Fibroblast of pulmonary artery (primary cell): Measurements from ENCODE around the gene GJB4.
A peak's percentile ranks its signal among the peaks of the same experiment; 100 is the strongest.
"Not testable (repeated sequence)": the region's sequence is repeated elsewhere in the genome, so short reads cannot be mapped to it uniquely, and the experiment has no call there.

ENCODE experiments used
- DNase-seq: peaks from one replicate; pipeline ENCODE4 v3.0.0-alpha.2; 2010; ENCODE audit warnings: low read depth
- H3K4me3 ChIP-seq: replicated peaks from 2 replicates; pipeline ENCODE4 v1.5.1; 2011; ENCODE audit warnings: low read depth, mild to moderate bottlenecking, control low read depth, low read length, moderate library complexity
- CTCF ChIP-seq: IDR thresholded peaks from 2 replicates; pipeline ENCODE4 v1.5.1; 2011; ENCODE audit warnings: mild to moderate bottlenecking, control low read depth, low read length, inconsistent platforms; ENCODE audit errors: missing control alignments

Gene GJB4

GRCh38 chr1:34763142-34763781 is 3.7 kb downstream of the GJB4 start:
- no peak overlapping the region for H3K4me3 ChIP-seq
- TF ChIP-seq CTCF, result no peak
- peak; percentile 6 for DNase-seq

DNA sequence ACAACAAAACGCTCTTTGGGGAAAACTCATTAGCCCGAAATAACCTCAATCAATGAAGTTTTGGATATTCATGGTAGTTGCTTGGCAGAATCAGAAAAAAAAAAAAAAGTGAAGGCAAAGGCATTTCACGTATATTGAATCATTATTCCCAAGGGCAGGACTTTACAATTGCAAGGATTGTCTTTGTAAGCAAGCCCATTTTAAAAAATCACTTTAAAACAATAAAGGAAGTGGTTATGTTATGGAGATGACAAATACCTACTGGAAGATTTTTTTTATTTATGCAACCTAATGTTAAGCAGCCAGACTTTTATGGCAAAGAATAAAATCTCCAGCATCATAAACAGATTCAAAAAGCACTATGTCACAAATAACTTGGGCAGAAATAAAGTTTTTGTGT is 9.3 kb downstream of the GJB4 start:
- H3K4me3 ChIP-seq, result no peak overlapping the region
- no peak for TF ChIP-seq CTCF
- no peak for DNase-seq

DNA sequence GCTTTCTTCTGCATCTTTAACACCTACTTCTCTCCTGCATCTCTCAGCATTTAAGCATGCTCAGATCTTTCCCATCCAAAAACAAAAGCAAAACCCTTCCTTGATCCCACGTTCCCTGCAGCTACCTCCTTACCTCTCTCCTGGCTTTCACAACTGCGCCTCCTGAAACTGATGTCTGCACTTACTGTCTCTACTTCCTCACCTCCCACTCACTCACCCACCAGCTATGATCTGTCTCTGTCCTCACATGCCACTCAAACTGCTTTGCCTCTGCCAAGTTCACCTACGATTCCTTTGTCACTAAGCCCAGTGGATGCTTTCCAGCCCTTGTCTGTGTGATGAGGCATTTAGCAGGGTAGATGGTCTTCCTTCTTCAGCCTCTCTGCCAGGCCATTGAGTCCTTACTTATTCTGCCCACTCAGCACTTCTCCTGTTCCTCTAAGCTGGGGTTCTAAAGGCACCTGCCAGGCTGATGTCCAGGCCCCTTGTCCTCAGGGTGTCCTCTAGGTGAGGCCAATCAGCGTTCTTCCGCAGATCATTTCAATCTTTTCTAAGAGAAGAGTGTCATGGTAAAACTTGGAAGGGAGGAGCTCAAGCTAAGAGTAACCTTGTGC is 11.5 kb downstream of the GJB4 start:
- TF ChIP-seq CTCF, result no peak
- H3K4me3 ChIP-seq, result no peak overlapping the region
- no peak for DNase-seq

DNA sequence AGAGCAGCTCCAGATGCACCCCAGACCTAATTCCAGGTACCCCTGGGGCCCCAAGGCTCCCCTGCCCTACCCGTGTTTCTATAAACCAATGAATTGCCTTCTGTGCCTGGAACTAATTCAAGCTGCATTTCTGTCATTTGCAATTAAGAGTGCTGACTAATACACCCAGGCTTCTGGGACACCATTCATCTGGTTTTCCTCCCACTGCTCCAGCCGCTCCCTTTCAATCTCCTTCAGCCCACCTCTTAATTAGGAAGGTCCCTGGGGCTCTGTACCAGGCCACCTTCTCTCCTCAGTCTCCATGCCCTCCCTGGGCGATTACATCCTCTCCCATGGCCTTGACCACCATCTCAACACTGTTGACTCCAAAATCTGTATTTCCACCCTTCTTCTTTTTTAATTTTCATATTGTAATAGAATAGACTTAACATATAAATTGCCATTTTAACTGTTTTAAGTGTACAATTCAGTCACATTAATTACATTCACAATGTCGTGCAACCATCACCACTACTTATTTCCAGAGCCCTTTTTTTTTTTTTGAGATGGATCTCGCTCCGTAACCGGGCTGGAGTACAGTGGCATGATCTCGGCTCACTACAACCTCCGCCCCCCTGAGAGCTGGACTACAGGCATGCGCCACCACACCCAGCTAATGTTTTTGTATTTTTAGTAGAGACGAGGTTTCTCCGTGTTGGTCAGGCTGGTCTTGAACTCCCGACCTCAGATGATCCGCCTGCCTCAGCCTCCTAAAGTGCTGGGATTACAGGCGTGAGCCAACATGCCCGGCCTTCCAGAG is 12.2 kb downstream of the GJB4 start:
- TF ChIP-seq CTCF, result no peak
- DNase-seq, result no peak
- no peak overlapping the region for H3K4me3 ChIP-seq

GRCh38 chr1:34773114-34773513 is 13.6 kb downstream of the GJB4 start:
- not testable (repeated sequence) for DNase-seq, H3K4me3 ChIP-seq

GRCh38 chr1:34774957-34775356 is 15.4 kb downstream of the GJB4 start:
- TF ChIP-seq CTCF, result no peak
- DNase-seq, result no peak
- H3K4me3 ChIP-seq, result no peak overlapping the region

GRCh38 chr1:34776911-34777310 is 17.4 kb downstream of the GJB4 start:
- TF ChIP-seq CTCF, result no peak
- no peak overlapping the region for H3K4me3 ChIP-seq

More at GRCh38 chr1:34776911-34777310, 17.4 kb downstream of the GJB4 start:
- DNase-seq, result no peak
